ENCODE measurements around the gene WNK1.
"Not testable (repeated sequence)": the region's sequence is repeated elsewhere in the genome, so short reads cannot be mapped to it uniquely, and the experiment has no call there.

The WNK1 gene

DNA sequence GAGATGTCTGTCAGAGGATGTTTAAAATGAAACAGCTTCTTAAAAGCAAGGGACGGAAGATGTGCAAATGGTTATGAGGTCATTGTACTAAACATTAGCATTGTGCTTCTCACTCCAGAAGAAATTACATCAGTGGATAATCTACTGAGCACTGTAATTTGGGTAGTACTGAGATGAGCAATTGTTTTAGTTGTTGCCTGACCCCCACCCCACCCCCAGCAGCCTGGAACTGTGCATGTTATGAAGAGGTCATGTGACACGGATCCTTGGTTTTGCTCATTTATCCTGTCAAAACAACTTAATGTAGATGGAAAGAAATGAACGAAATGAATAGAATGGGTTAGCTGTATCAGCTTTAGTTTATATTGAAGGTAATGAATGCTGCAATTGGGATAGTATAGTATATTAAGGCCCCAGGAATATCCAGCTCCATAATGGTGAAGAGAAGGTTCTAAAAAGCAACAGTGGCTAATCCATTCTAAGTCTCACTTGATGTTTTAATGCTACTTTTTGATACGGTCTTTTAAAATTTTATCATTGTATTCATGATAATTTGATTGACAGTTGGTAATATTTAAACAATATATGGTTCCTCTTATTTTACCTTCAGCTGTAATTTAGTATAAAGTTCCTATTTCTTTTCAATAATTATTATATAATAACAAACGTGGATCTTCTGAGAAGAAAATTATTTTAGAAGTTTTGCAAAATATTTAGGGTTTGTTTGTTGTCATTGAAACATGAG, 58.5 kb downstream of the WNK1 start:
- H3K4me3 Mint-ChIP-seq: no peak overlapping the region
- TF ChIP-seq, protein P1, sequence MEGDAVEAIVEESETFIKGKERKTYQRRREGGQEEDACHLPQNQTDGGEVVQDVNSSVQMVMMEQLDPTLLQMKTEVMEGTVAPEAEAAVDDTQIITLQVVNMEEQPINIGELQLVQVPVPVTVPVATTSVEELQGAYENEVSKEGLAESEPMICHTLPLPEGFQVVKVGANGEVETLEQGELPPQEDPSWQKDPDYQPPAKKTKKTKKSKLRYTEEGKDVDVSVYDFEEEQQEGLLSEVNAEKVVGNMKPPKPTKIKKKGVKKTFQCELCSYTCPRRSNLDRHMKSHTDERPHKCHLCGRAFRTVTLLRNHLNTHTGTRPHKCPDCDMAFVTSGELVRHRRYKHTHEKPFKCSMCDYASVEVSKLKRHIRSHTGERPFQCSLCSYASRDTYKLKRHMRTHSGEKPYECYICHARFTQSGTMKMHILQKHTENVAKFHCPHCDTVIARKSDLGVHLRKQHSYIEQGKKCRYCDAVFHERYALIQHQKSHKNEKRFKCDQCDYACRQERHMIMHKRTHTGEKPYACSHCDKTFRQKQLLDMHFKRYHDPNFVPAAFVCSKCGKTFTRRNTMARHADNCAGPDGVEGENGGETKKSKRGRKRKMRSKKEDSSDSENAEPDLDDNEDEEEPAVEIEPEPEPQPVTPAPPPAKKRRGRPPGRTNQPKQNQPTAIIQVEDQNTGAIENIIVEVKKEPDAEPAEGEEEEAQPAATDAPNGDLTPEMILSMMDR (IDR thresholded peaks at IDR 0.05; ENCODE audit: unreplicated experiment in 3 of 3): no peak

GRCh38 chr12:812950-813349, 60.6 kb downstream of the WNK1 start:
- no peak overlapping the region for H3K4me3 Mint-ChIP-seq
- no peaks in the 10 kb centered on the region for H3K9me3 Mint-ChIP-seq
- TF ChIP-seq, protein P1 (IDR thresholded peaks at IDR 0.05; ENCODE audit: unreplicated experiment in 3 of 3): no peak
- H3K27ac Mint-ChIP-seq: no peak overlapping the region
- peaks cover 15% of the 10 kb centered on the region for H3K4me1 Mint-ChIP-seq
- H3K36me3 Mint-ChIP-seq (ENCODE audit: low read depth): peaks cover 35% of the 10 kb centered on the region
- no peaks in the 10 kb centered on the region for H3K27me3 Mint-ChIP-seq (ENCODE audit: low read depth)

More for the DNA sequence above, 58.5 kb downstream of the WNK1 start:
- Mint-ChIP-seq H3K27ac (no peak overlapping the region), H3K4me1 (peaks cover 28% of the 10 kb centered on the region), H3K36me3 (ENCODE audit: low read depth) (peaks cover 20% of the 10 kb centered on the region), H3K9me3 (no peaks in the 10 kb centered on the region), H3K27me3 (ENCODE audit: low read depth) (no peaks in the 10 kb centered on the region)

DNA sequence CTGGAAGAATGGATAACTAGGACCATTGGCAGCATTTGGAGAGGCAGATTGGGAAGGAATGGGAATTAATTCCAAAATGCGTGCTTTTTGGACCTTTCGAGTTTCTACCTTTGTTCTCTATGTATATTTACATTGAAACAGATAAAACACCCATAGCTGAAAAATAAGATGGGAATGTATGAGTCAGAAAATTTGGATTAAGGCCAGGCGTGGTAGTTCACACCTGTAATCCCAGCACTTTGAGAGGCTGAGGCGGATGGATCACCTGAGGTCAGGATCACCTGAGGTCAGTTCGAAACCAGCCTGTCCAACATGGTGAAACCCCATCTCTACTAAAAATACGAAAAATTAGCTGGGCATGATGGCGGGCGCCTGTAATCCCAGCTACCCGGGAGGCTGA, 65.1 kb downstream of the WNK1 start:
- H3K4me3 Mint-ChIP-seq; H3K27me3 Mint-ChIP-seq (ENCODE audit: low read depth): not testable (repeated sequence)

GRCh38 chr12:817941-818600, 65.7 kb downstream of the WNK1 start:
- Mint-ChIP-seq H3K9me3 (peaks cover 15% of the 10 kb centered on the region), H3K36me3 (ENCODE audit: low read depth) (peaks cover 83% of the 10 kb centered on the region), H3K4me1 (no peaks in the 10 kb centered on the region), H3K27me3 (ENCODE audit: low read depth) (no peaks in the 10 kb centered on the region), H3K4me3 (no peak overlapping the region), H3K27ac (no peak overlapping the region)
- TF ChIP-seq, protein P1 (IDR thresholded peaks at IDR 0.05; ENCODE audit: unreplicated experiment in 3 of 3): no peak

More for the DNA sequence above, 65.1 kb downstream of the WNK1 start:
- peaks cover 77% of the 10 kb centered on the region for H3K36me3 Mint-ChIP-seq (ENCODE audit: low read depth)
- not testable (repeated sequence) for H3K4me1 Mint-ChIP-seq, H3K27ac Mint-ChIP-seq
- H3K9me3 Mint-ChIP-seq: peaks cover 10% of the 10 kb centered on the region

GRCh38 chr12:818733-819132, 66.4 kb downstream of the WNK1 start:
- Mint-ChIP-seq H3K36me3 (ENCODE audit: low read depth) (peaks cover 84% of the 10 kb centered on the region), H3K9me3 (peaks cover 20% of the 10 kb centered on the region), H3K4me1 (no peaks in the 10 kb centered on the region), H3K27ac (no peak overlapping the region), H3K4me3 (no peak overlapping the region), H3K27me3 (ENCODE audit: low read depth) (no peaks in the 10 kb centered on the region)
- TF ChIP-seq, protein P1 (IDR thresholded peaks at IDR 0.05; ENCODE audit: unreplicated experiment in 3 of 3): no peak

- Mint-ChIP-seq H3K4me3 (no peak overlapping the region), H3K27ac (no peak overlapping the region), H3K4me1 (no peaks in the 10 kb centered on the region), H3K9me3 (peaks cover 20% of the 10 kb centered on the region), H3K27me3 (ENCODE audit: low read depth) (no peaks in the 10 kb centered on the region), H3K36me3 (ENCODE audit: low read depth) (peaks cover 80% of the 10 kb centered on the region)
- TF ChIP-seq, protein P1 (IDR thresholded peaks at IDR 0.05; ENCODE audit: unreplicated experiment in 3 of 3): no peak
These were observed 68.0 kb downstream of the WNK1 start for GRCh38 chr12:820336-820735.
